ENCODE data around the gene ZNF563. TPM values are rescaled to one million over a fixed set of nuclear protein-coding genes. Genes with fewer than 3 reads are reported as not detected.

Gene ZNF563
- total RNA-seq, 1 experiment from 2014 or later = 4.5 TPM

DNA sequence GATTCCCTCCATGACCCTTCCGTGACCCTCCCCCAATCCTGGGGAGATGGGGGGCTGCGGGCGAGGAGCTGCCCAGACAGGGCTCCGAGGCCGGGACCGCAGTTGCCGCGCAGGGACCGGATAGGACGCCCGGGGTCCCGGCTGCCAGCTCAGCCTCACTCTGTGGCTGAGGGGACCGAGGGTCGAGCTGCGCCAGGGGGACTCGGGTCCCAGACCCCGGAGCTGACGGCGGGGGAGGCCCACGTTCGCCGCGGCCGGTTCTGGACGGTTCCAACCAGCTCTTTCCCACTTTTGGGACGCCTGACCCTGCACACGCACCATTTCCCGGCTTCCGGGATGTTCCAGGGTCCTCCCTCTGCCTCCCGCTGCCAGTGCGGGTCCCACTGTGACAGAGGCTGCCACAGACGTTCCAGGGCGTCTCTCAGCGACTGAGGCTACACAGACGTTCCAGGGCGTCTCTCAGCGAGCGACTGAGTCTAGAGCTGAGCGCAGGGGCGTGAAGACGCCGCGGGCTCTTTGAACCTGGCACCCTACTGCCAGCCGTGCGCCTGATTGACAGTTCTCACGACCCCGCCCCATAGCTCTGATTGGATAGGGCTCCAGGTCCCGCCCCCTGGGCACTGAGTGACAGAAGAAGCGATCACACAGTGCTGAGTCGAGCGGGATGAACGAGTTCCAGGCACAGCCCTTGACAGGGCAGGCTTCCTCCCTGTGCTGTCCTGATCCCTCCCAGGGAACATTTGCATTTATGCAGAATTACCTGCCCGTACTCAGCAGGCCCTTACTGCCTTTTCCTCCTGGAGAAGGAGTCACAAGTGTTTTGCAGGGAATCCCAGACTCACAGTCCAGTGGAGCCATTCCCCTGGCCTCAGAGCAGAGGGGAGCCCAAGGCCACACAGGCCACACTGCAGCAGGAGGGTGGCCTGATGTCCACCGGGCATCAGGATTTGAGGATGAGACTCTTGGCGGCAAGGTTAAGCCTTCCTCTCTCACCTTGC is at the start of gene ZNF563 (continued):
- TF ChIP-seq, protein P1, sequence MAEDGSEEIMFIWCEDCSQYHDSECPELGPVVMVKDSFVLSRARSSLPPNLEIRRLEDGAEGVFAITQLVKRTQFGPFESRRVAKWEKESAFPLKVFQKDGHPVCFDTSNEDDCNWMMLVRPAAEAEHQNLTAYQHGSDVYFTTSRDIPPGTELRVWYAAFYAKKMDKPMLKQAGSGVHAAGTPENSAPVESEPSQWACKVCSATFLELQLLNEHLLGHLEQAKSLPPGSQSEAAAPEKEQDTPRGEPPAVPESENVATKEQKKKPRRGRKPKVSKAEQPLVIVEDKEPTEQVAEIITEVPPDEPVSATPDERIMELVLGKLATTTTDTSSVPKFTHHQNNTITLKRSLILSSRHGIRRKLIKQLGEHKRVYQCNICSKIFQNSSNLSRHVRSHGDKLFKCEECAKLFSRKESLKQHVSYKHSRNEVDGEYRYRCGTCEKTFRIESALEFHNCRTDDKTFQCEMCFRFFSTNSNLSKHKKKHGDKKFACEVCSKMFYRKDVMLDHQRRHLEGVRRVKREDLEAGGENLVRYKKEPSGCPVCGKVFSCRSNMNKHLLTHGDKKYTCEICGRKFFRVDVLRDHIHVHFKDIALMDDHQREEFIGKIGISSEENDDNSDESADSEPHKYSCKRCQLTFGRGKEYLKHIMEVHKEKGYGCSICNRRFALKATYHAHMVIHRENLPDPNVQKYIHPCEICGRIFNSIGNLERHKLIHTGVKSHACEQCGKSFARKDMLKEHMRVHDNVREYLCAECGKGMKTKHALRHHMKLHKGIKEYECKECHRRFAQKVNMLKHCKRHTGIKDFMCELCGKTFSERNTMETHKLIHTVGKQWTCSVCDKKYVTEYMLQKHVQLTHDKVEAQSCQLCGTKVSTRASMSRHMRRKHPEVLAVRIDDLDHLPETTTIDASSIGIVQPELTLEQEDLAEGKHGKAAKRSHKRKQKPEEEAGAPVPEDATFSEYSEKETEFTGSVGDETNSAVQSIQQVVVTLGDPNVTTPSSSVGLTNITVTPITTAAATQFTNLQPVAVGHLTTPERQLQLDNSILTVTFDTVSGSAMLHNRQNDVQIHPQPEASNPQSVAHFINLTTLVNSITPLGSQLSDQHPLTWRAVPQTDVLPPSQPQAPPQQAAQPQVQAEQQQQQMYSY (CRISPR knock-in tag; IDR thresholded peaks at IDR 0.05) = no peak
- TF ChIP-seq IRF1 (CRISPR knock-in tag; IDR thresholded peaks at IDR 0.05) (no peak), NFE2L1 (CRISPR knock-in tag; IDR thresholded peaks at IDR 0.05) (no peak), RORB (CRISPR knock-in tag; IDR thresholded peaks at IDR 0.05) (no peak), ARID4B (CRISPR knock-in tag; IDR thresholded peaks at IDR 0.05; ENCODE audit: borderline replicate concordance) (no peak; the same call in 1 of the 2 replicates), ZNF317 (CRISPR knock-in tag; IDR thresholded peaks at IDR 0.05; ENCODE audit: borderline replicate concordance, low read depth) (no peak), SP1 (CRISPR knock-in tag; conservative IDR thresholded peaks at IDR 0.05) (peak; percentile 88), CDX4 (CRISPR knock-in tag; IDR thresholded peaks at IDR 0.05; ENCODE audit: borderline replicate concordance) (no peak), MXD4 (CRISPR knock-in tag; IDR thresholded peaks at IDR 0.05; ENCODE audit: borderline replicate concordance) (no peak), ZNF396 (CRISPR knock-in tag; IDR thresholded peaks at IDR 0.05; ENCODE audit: borderline replicate concordance) (no peak)
- TF ChIP-seq, protein P2, sequence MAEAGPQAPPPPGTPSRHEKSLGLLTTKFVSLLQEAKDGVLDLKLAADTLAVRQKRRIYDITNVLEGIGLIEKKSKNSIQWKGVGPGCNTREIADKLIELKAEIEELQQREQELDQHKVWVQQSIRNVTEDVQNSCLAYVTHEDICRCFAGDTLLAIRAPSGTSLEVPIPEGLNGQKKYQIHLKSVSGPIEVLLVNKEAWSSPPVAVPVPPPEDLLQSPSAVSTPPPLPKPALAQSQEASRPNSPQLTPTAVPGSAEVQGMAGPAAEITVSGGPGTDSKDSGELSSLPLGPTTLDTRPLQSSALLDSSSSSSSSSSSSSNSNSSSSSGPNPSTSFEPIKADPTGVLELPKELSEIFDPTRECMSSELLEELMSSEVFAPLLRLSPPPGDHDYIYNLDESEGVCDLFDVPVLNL (CRISPR knock-in tag; IDR thresholded peaks at IDR 0.05; ENCODE audit: borderline replicate concordance, low read depth) = no peak
- TF ChIP-seq, protein P3, sequence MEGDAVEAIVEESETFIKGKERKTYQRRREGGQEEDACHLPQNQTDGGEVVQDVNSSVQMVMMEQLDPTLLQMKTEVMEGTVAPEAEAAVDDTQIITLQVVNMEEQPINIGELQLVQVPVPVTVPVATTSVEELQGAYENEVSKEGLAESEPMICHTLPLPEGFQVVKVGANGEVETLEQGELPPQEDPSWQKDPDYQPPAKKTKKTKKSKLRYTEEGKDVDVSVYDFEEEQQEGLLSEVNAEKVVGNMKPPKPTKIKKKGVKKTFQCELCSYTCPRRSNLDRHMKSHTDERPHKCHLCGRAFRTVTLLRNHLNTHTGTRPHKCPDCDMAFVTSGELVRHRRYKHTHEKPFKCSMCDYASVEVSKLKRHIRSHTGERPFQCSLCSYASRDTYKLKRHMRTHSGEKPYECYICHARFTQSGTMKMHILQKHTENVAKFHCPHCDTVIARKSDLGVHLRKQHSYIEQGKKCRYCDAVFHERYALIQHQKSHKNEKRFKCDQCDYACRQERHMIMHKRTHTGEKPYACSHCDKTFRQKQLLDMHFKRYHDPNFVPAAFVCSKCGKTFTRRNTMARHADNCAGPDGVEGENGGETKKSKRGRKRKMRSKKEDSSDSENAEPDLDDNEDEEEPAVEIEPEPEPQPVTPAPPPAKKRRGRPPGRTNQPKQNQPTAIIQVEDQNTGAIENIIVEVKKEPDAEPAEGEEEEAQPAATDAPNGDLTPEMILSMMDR (IDR thresholded peaks at IDR 0.05) = no peak
- TF ChIP-seq, protein P4, sequence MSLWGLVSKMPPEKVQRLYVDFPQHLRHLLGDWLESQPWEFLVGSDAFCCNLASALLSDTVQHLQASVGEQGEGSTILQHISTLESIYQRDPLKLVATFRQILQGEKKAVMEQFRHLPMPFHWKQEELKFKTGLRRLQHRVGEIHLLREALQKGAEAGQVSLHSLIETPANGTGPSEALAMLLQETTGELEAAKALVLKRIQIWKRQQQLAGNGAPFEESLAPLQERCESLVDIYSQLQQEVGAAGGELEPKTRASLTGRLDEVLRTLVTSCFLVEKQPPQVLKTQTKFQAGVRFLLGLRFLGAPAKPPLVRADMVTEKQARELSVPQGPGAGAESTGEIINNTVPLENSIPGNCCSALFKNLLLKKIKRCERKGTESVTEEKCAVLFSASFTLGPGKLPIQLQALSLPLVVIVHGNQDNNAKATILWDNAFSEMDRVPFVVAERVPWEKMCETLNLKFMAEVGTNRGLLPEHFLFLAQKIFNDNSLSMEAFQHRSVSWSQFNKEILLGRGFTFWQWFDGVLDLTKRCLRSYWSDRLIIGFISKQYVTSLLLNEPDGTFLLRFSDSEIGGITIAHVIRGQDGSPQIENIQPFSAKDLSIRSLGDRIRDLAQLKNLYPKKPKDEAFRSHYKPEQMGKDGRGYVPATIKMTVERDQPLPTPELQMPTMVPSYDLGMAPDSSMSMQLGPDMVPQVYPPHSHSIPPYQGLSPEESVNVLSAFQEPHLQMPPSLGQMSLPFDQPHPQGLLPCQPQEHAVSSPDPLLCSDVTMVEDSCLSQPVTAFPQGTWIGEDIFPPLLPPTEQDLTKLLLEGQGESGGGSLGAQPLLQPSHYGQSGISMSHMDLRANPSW (CRISPR knock-in tag; conservative IDR thresholded peaks at IDR 0.05; ENCODE audit: low read depth) = no peak
- TF ChIP-seq, protein P5, sequence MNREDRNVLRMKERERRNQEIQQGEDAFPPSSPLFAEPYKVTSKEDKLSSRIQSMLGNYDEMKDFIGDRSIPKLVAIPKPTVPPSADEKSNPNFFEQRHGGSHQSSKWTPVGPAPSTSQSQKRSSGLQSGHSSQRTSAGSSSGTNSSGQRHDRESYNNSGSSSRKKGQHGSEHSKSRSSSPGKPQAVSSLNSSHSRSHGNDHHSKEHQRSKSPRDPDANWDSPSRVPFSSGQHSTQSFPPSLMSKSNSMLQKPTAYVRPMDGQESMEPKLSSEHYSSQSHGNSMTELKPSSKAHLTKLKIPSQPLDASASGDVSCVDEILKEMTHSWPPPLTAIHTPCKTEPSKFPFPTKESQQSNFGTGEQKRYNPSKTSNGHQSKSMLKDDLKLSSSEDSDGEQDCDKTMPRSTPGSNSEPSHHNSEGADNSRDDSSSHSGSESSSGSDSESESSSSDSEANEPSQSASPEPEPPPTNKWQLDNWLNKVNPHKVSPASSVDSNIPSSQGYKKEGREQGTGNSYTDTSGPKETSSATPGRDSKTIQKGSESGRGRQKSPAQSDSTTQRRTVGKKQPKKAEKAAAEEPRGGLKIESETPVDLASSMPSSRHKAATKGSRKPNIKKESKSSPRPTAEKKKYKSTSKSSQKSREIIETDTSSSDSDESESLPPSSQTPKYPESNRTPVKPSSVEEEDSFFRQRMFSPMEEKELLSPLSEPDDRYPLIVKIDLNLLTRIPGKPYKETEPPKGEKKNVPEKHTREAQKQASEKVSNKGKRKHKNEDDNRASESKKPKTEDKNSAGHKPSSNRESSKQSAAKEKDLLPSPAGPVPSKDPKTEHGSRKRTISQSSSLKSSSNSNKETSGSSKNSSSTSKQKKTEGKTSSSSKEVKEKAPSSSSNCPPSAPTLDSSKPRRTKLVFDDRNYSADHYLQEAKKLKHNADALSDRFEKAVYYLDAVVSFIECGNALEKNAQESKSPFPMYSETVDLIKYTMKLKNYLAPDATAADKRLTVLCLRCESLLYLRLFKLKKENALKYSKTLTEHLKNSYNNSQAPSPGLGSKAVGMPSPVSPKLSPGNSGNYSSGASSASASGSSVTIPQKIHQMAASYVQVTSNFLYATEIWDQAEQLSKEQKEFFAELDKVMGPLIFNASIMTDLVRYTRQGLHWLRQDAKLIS (CRISPR knock-in tag; IDR thresholded peaks at IDR 0.05; ENCODE audit: borderline replicate concordance) = no peak
